Hypothalamus (tissue), 51 donors: Measurements from ENCODE around the gene PPM1N.
"Not testable (repeated sequence)": the region's sequence is repeated elsewhere in the genome, so short reads cannot be mapped to it uniquely, and the experiment has no call there.

Source experiments
- DNase-seq, 51 donors: peaks; one replicate each; lab custom pipeline; 2025; lab: John Stamatoyannopoulos, UW

Gene PPM1N

GRCh38 chr19:45506989-45507871 is 9.0 kb downstream of the PPM1N start, which contains the start of gene VASP:
VASP (plus strand) TSS chr19:45507479; CDS start chr19:45507772, 293 bp downstream.
- peak in 48 of 51 donors; percentile 29 to 87 (median 68) for DNase-seq

GRCh38 chr19:45507872-45508416 is 9.7 kb downstream of the PPM1N start:
- peak in 1 of 51 donors; percentile 49 for DNase-seq

GRCh38 chr19:45508417-45508860 is 10.2 kb downstream of the PPM1N start:
- DNase-seq = peak in 1 of 51 donors; percentile 9

DNA sequence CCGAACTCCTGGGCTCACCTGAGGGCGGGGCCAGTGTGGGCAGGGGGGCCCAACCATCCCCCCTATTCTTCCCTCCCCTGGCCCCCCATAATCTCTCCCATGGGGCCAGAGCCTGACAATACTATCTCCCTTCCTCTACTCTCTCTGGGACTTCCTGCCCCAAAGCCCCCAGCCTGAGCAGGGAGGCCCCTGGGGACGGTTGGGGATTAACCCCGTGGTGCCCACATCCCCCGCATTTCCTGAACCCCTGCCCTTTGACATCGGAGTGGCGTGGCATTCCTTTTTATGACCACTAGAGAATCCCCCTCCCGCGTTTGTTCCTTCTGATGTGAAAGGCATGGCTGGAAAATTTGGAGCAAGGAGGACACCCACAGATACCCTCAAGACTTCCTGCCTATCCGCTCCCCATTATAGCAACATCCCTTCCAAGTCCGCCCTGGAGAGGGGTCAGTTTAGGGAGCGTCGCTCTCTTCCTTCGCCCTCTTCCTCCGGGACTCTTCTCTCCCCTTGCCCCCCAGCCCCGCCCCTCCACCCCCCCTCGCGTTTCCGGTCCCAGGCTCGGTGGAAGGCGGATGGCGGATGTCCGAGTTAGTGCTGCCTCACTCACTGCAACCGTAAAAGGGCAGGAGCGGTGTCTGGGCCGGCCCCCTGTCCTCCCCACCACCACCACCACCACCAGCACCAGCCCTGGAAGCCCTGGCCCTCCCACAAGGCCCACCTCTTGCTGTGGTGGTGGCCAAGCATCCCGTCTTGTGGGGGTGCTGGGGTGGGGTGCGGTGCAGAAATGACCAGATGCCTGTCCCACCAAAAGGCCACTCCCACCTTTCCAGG is 10.8 kb downstream of the PPM1N start:
- peak in 16 of 51 donors; percentile 11 to 41 (median 27) for DNase-seq

DNA sequence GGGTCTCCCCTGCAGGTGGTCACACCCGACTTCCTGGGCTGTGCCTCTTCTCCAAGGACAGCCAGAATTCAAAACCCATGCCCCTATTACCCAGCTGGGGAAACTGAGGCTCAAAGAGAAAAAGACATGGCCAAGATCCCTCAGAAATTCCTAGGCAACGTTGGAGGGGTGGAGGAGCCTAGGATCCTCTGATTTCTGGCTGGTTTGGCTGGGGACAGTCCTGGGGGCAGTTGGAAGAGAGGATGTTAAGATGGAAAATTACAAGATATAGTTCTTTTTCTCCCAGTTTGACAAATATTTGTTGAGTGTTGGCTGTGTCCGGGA is 11.4 kb downstream of the PPM1N start:
- no peak for DNase-seq

DNA sequence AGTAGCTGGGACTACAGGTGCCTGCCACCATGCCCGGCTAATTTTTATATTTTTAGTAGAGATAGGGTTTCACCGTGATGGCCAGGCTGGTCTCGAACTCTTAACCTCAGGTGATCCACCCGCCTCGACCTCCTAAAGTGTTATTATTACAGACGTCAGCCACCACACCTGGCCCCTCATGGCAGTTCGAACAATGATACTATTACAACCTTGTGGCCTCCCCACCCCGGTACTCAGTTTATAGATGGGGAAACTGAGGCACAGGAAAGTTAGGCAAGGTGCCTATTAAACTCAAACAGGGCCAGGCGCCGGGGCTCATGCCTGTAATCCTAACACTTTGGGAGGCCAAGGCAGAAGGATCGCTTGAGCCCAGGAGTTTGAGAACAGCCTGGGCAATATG is 12.1 kb downstream of the PPM1N start:
- DNase-seq = not testable (repeated sequence)

DNA sequence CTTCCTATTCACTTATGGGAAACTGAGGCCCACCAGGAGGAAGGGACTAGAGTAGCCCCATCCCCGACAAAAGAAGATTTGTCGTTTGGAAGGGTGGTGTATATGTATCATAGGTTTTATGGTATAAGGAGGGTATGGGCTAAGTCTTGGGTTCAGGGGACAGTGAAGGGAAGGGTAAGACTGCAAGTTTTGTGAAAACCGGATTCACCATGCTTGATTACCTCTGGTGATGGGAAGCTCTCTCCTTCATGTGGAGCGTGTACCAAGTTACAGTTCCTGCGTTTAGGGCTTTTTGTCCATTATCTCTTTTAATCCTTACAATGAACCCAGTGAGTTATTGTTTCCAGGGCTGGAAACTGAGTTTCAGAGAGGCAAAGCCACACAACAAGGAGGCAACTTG is 12.8 kb downstream of the PPM1N start:
- DNase-seq = no peak

DNA sequence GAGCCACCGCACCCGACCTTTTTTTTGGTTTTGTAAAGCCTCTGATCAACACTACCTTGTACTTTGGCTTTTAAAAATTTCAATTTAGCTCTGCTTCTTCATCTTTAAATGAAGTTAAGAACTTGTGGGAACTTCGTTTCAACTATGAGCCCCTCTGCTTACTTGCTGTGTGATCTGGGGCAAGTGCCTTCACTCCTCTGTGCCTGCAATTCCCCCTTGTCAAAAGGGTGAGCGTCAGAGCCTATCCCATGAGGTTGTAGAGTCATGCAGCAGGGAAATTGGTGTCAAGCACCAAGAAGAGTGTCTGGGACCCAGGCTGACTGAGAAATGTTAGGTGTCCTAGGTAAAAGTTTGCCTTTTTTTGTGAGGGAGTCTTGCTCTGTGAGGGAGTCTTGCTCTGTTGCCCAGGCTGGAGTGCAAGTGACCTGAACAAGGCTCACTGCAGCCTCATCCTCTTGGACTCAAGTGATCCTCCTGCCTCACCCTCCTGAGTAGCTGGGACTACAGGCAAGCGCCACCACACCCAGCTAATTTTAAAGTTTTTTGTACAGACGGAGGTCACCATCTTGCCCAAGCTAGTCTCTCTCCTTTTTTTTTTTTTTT is 14.7 kb downstream of the PPM1N start:
- DNase-seq = no peak

DNA sequence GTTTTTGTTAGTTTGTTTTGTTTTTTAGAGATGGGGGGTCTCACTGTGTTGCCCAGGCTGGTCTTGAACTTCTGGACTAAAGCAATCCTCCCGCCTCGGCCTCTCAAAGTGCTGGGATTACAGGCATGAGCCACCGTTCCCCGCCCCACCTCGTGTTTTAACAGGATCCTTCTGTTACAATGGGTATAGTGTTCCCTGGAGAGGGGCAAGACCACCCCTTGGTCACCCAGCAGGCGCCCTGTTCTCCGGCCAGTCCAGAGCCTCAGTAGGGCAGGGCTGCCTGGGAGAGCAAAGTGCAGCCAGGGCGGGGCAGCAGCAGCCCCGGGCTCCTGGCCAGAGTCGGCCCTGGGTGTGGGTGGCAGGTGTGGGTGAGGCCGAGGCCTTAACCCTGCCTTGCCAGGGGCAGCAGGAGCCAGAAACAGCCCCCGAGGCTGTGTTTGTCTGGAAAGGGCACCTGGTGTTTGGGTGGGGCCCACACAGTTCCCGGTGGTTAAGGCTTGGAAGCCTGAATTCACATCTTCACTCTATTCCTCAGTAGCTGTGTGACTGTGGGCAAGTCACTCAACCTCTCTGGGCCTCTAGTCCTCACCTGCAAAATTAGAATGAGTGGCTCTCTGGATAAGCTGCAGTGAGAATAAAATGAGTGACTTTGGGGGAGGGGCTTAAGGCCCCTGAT is 16.3 kb downstream of the PPM1N start:
- no peak for DNase-seq

- DNase-seq = peak in 14 of 51 donors; percentile 16 to 44 (median 28)
Observed at GRCh38 chr19:45515081-45515624, 16.9 kb downstream of the PPM1N start.

- no peak for DNase-seq
Observed at GRCh38 chr19:45515807-45516401, 17.7 kb downstream of the PPM1N start.

DNA sequence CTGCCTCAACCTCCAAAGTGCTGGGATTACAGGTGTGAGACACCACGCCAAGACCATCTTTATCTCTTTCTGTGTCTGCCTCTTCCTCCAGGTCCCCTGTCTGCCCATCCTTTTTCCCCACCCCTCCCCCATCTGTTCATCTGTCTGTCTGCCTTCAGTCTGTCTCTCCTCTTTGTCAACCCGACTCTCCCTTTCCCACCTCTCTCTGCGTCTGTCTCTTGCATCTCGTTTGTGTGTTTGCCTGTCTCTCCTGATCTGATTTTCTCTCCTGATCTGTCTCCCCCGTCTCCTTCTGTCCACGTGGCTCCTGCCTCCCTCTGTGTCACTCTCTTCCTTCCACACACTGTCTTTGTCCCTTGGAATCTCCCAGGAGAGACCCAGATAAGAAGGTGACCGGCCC is 19.0 kb downstream of the PPM1N start:
- no peak for DNase-seq

- DNase-seq = no peak
Observed at GRCh38 chr19:45517641-45518468, 19.6 kb downstream of the PPM1N start.

DNA sequence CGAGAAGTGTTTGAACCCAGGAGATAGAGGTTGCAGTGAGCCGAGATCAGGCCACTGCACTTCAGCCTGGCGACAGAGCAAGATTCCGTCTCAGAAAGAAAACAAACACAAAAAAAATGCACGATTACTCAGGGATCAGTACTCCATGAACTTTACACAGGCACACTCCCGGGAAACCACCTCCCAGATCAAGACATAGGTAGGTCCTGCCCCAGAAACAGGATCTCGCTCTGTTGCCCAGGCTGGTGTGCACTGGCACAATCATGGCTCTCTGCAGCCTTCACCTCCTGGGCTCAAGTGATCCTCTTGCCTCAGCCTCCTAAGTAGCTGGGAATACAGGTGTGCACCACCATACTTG is 20.2 kb downstream of the PPM1N start:
- no peak for DNase-seq

DNA sequence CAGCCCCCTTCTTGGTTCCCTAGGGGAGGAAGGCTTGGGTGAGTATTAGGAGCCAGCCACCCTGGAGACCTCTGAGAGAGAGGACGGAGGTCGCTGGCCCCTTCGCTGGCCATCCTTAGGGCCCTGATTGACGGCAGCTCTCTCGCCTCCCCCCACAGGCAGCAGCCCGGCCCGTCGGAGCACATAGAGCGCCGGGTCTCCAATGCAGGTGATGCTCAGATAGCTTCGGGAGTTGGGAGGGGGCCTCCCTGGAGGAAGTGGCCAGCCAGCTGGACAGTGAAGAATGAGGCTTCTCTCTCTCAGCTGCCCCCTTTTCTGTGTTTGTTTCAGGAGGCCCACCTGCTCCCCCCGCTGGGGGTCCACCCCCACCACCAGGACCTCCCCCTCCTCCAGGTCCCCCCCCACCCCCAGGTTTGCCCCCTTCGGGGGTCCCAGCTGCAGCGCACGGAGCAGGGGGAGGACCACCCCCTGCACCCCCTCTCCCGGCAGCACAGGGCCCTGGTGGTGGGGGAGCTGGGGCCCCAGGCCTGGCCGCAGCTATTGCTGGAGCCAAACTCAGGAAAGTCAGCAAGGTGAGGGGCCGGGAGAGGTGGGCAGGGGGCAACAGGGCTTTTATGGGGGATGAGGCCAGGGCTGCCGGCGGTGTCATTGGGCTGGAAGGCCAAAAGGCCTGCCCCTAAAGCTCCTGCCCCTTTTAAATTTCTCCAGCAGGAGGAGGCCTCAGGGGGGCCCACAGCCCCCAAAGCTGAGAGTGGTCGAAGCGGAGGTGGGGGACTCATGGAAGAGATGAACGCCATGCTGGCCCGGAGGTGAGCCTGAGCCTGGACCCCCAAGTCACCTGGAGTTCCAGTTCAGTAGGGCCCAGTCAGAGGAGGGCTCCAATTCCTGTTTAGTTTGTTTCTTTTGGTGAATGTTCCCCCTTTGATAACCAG is 24.0 kb downstream of the PPM1N start:
- no peak for DNase-seq

GRCh38 chr19:45523642-45524256 is 25.5 kb downstream of the PPM1N start:
- DNase-seq = peak in 46 of 51 donors; percentile 20 to 82 (median 64)

- peak in 19 of 51 donors; percentile 6 to 55 (median 25) for DNase-seq
Observed at GRCh38 chr19:45524575-45525129, 26.4 kb downstream of the PPM1N start.
